ENCODE results near the gene TMEM25. TPM values are rescaled to one million over a fixed set of nuclear protein-coding genes. Genes with fewer than 3 reads are reported as not detected.

Gene TMEM25
- total and polyA plus RNA-seq, 2 of the 13 experiments (the other 11 are each of a cell fraction or from before 2014, with no cell fraction given) = 7.5 to 17.2 TPM

- TF ChIP-seq, protein P1, sequence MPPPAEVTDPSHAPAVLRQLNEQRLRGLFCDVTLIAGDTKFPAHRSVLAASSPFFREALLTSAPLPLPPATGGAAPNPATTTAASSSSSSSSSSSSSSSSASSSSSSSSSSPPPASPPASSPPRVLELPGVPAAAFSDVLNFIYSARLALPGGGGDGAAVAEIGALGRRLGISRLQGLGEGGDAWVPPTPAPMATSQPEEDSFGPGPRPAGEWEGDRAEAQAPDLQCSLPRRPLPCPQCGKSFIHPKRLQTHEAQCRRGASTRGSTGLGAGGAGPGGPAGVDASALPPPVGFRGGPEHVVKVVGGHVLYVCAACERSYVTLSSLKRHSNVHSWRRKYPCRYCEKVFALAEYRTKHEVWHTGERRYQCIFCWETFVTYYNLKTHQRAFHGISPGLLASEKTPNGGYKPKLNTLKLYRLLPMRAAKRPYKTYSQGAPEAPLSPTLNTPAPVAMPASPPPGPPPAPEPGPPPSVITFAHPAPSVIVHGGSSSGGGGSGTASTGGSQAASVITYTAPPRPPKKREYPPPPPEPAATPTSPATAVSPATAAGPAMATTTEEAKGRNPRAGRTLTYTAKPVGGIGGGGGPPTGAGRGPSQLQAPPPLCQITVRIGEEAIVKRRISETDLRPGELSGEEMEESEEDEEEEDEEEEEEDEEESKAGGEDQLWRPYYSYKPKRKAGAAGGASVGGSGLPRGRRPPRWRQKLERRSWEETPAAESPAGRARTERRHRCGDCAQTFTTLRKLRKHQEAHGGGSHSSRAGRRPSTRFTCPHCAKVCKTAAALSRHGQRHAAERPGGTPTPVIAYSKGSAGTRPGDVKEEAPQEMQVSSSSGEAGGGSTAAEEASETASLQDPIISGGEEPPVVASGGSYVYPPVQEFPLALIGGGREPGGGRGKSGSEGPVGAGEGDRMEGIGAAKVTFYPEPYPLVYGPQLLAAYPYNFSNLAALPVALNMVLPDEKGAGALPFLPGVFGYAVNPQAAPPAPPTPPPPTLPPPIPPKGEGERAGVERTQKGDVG (CRISPR knock-in tag; IDR thresholded peaks at IDR 0.05; ENCODE audit: borderline replicate concordance) = no peak
- TF ChIP-seq KLF6 (CRISPR knock-in tag; IDR thresholded peaks at IDR 0.05) (no peak), ATAD3A (CRISPR knock-in tag; IDR thresholded peaks at IDR 0.05) (no peak), REXO4 (CRISPR knock-in tag; IDR thresholded peaks at IDR 0.05; ENCODE audit: borderline replicate concordance) (no peak), ARID5B (CRISPR knock-in tag; IDR thresholded peaks at IDR 0.05) (no peak), POGZ (CRISPR knock-in tag; IDR thresholded peaks at IDR 0.05) (0 out of 2 replicates have a peak, but pooled peaks have one; percentile 21), ZNF101 (CRISPR knock-in tag; IDR thresholded peaks at IDR 0.05; ENCODE audit: borderline replicate concordance, low read depth) (no peak), MLLT10 (CRISPR knock-in tag; IDR thresholded peaks at IDR 0.05) (no peak), ZNF251 (CRISPR knock-in tag; IDR thresholded peaks at IDR 0.05) (0 out of 2 replicates have a peak, but pooled peaks have one; percentile 61), LCORL (IDR thresholded peaks at IDR 0.05) (no peak), LCORL (CRISPR knock-in tag; IDR thresholded peaks at IDR 0.05) (0 out of 2 replicates have a peak, but pooled peaks have one; percentile 28), ZXDC (CRISPR knock-in tag; IDR thresholded peaks at IDR 0.05) (no peak), ZNF720 (CRISPR knock-in tag; IDR thresholded peaks at IDR 0.05) (no peak), ZNF432 (CRISPR knock-in tag; IDR thresholded peaks at IDR 0.05; ENCODE audit: borderline replicate concordance) (no peak), KAT8 (CRISPR knock-in tag; IDR thresholded peaks at IDR 0.05) (peak; percentile 70), ZNF777 (CRISPR knock-in tag; IDR thresholded peaks at IDR 0.05) (no peak; the same call in 1 of the 2 replicates), KDM5A (IDR thresholded peaks at IDR 0.05; ENCODE audit: borderline replicate concordance, low read length) (peak; percentile 39; the same call in 1 of the 2 replicates), ZNF160 (CRISPR knock-in tag; IDR thresholded peaks at IDR 0.05) (0 out of 2 replicates have a peak, but pooled peaks have one; percentile 70)
- TF ChIP-seq, protein P2, sequence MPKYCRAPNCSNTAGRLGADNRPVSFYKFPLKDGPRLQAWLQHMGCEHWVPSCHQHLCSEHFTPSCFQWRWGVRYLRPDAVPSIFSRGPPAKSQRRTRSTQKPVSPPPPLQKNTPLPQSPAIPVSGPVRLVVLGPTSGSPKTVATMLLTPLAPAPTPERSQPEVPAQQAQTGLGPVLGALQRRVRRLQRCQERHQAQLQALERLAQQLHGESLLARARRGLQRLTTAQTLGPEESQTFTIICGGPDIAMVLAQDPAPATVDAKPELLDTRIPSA (CRISPR knock-in tag; IDR thresholded peaks at IDR 0.05; ENCODE audit: borderline replicate concordance) = no peak
Measured at GRCh38 chr11:118572061-118572980, 41.3 kb downstream of the TMEM25 start, which contains the start of gene ARCN1 (continued).

All from HepG2 (cell line).